HepG2 (cell line): Measurements from ENCODE around the gene CISD1. TPM values are rescaled to one million over a fixed set of nuclear protein-coding genes. Genes with fewer than 3 reads are reported as not detected.

ENCODE experiments used
- BRCA1 ChIP-seq: sonication (generic); formaldehyde crosslinking; IDR thresholded peaks from 2 replicates; pipeline ENCODE4 v1.4.0; 2020; ENCODE audit warnings: missing genetic modification reagents
- GPN1 ChIP-seq: sonication (generic); formaldehyde crosslinking; IDR thresholded peaks from 2 replicates; pipeline ENCODE4 v1.5.1; 2020; ENCODE audit warnings: missing genetic modification reagents, borderline replicate concordance
- KDM2A ChIP-seq: sonication (generic); formaldehyde crosslinking; IDR thresholded peaks from 2 replicates; pipeline ENCODE4 v1.4.0; 2020; ENCODE audit warnings: low read depth, missing genetic modification reagents, borderline replicate concordance
- KDM5A ChIP-seq: fragments of 200-600 bp; sonication (generic); IDR thresholded peaks from 2 replicates; pipeline ENCODE4 v1.7.0; 2018; ENCODE audit warnings: antibody characterized with exemption, mild to moderate bottlenecking, low read length, borderline replicate concordance
- MEF2D ChIP-seq: sonication (generic); formaldehyde crosslinking; IDR thresholded peaks from 2 replicates; pipeline ENCODE4 v1.5.1; 2020; ENCODE audit warnings: mild to moderate bottlenecking, missing genetic modification reagents
- NCOR1 ChIP-seq: fragments of 200-600 bp; sonication (generic); IDR thresholded peaks from 2 replicates; pipeline ENCODE4 v1.7.0; 2017; ENCODE audit warnings: antibody characterized with exemption, low read length, borderline replicate concordance
- PRDM4 ChIP-seq: sonication (generic); formaldehyde crosslinking; IDR thresholded peaks from 2 replicates; pipeline ENCODE4 v1.9.0; 2021; ENCODE audit warnings: missing genetic modification reagents, borderline replicate concordance
- RFX5 ChIP-seq: IDR thresholded peaks from 2 replicates; pipeline ENCODE4 v1.6.1; 2011; ENCODE audit warnings: low read depth, low read length, improper control_type of control experiment
- SMARCE1 ChIP-seq: fragments of 450-650 bp; IDR thresholded peaks from 2 replicates; pipeline ENCODE4 v1.6.1; 2017; ENCODE audit warnings: borderline replicate concordance
- SRSF1 ChIP-seq: fragments of 200-400 bp; formaldehyde crosslinking; optimal IDR thresholded peaks from 2 replicates; pipeline ENCODE3; 2017; ENCODE audit warnings: mild to moderate bottlenecking, low read depth, low read length, moderate library complexity
- THAP8 ChIP-seq: sonication (generic); formaldehyde crosslinking; IDR thresholded peaks from 2 replicates; pipeline ENCODE4 v1.5.1; 2020; ENCODE audit warnings: missing genetic modification reagents, mild to moderate bottlenecking, borderline replicate concordance
- XBP1 ChIP-seq: sonication (generic); formaldehyde crosslinking; IDR thresholded peaks from 2 replicates; pipeline ENCODE4 v1.5.0; 2020; ENCODE audit warnings: missing genetic modification reagents
- ZBTB4 ChIP-seq: sonication (generic); formaldehyde crosslinking; IDR thresholded peaks from 2 replicates; pipeline ENCODE4 v1.4.0; 2020; ENCODE audit warnings: missing genetic modification reagents, mild to moderate bottlenecking, borderline replicate concordance
- ZC3H13 ChIP-seq: sonication (generic); formaldehyde crosslinking; IDR thresholded peaks from 2 replicates; pipeline ENCODE4 v1.8.1; 2023; ENCODE audit warnings: mild to moderate bottlenecking, missing genetic modification reagents, moderate library complexity
- ZFP41 ChIP-seq: sonication (generic); formaldehyde crosslinking; IDR thresholded peaks from 2 replicates; pipeline ENCODE4 v1.4.0; 2020; ENCODE audit warnings: mild to moderate bottlenecking, missing genetic modification reagents, borderline replicate concordance
- ZNF138 ChIP-seq: sonication (generic); formaldehyde crosslinking; IDR thresholded peaks from 2 replicates; pipeline ENCODE4 v1.5.0; 2020; ENCODE audit warnings: mild to moderate bottlenecking, low read depth, missing genetic modification reagents
- ZNF292 ChIP-seq: sonication (generic); formaldehyde crosslinking; IDR thresholded peaks from 2 replicates; pipeline ENCODE4 v1.8.1; 2022; ENCODE audit warnings: mild to moderate bottlenecking, low read depth, missing genetic modification reagents, borderline replicate concordance
- ZNF329 ChIP-seq: sonication (generic); formaldehyde crosslinking; IDR thresholded peaks from 2 replicates; pipeline ENCODE4 v1.9.0; 2021; ENCODE audit warnings: low read depth, mild to moderate bottlenecking, missing genetic modification reagents
- ZNF710 ChIP-seq: sonication (generic); formaldehyde crosslinking; IDR thresholded peaks from 2 replicates; pipeline ENCODE4 v1.5.0; 2020; ENCODE audit warnings: mild to moderate bottlenecking, missing genetic modification reagents, borderline replicate concordance
- ZNF816 ChIP-seq: sonication (generic); formaldehyde crosslinking; IDR thresholded peaks from 2 replicates; pipeline ENCODE4 v1.8.0; 2022; ENCODE audit warnings: missing genetic modification reagents, mild to moderate bottlenecking, borderline replicate concordance
- ZZZ3 ChIP-seq: sonication (generic); formaldehyde crosslinking; IDR thresholded peaks from 2 replicates; pipeline ENCODE4 v1.4.0; 2020; ENCODE audit warnings: missing genetic modification reagents, mild to moderate bottlenecking, borderline replicate concordance
- polyA plus RNA-seq, 8 experiments: library from polyadenylated mRNA; depleted of rRNA in 3 of 8; stranded (reverse) in 7 of 8; unstranded in 1 of 8; fragments of >200 nt; fragmentation: Illumina TruSeq in 4 of 8; extraction: Trizol in 4 of 8; gene quantifications; 2 replicates each; pipeline versions ENCODE4 v1.2.1 to v1.2.3, GENCODE V29; 2011 to 2016; ENCODE audit warnings: low read depth in 4 of 8, missing spikeins in 1 of 8, mixed read lengths in 1 of 8; ENCODE audit not compliant: insufficient read depth in 1 of 8
- total RNA-seq, 5 experiments: library from RNA; depleted of rRNA; stranded (reverse); fragments of >200 nt; fragmentation: Illumina TruSeq; extraction: Trizol; gene quantifications; 2 replicates each; pipeline ENCODE4 v1.2.3, GENCODE V29; 2016; ENCODE audit warnings: low read depth in 1 of 5

The CISD1 gene
- total and polyA plus RNA-seq, 2 of the 13 experiments (the other 11 are each of a cell fraction or from before 2014, with no cell fraction given): 63.4 to 78.9 TPM

- TF ChIP-seq THAP8 (CRISPR knock-in tag) (peak; percentile 26; the same call in 1 of the 2 replicates), SRSF1 (no peak), SMARCE1 (no peak), ZZZ3 (no peak), XBP1 (CRISPR knock-in tag) (no peak), ZFP41 (peak; percentile 50; the same call in 1 of the 2 replicates), ZNF816 (CRISPR knock-in tag) (0 out of 2 replicates have a peak, but pooled peaks have one; percentile 24), PRDM4 (no peak), KDM2A (CRISPR knock-in tag) (no peak; the same call in 1 of the 2 replicates), GPN1 (CRISPR knock-in tag) (no peak), NCOR1 (no peak), RFX5 (no peak), ZNF710 (CRISPR knock-in tag) (no peak), MEF2D (CRISPR knock-in tag) (peak; percentile 42; the same call in 1 of the 2 replicates), ZNF138 (CRISPR knock-in tag) (no peak), ZNF292 (CRISPR knock-in tag) (0 out of 2 replicates have a peak, but pooled peaks have one; percentile 12), ZBTB4 (CRISPR knock-in tag) (no peak), KDM5A (no peak), ZC3H13 (no peak), BRCA1 (no peak), ZNF329 (CRISPR knock-in tag) (no peak)
Measured at GRCh38 chr10:58267713-58268453, 1.1 kb upstream of the CISD1 start, which contains the start of gene IPMK (continued).
